H1 (cell line): ENCODE data around the gene PLCB1. TPM values are rescaled to one million over a fixed set of nuclear protein-coding genes. Genes with fewer than 3 reads are reported as not detected.

Experiments used
- CTCF ChIA-PET: fragments of 300-600 bp; sonication (Branson Sonifier 250); formaldehyde crosslinking; loops from one replicate; lab custom pipeline; 2021; ENCODE audit not compliant: partially characterized antibody; lab: Charles Lee
- POLR2A ChIA-PET: fragments of 300-600 bp; sonication (Branson Sonifier 250); formaldehyde crosslinking; loops from one replicate; lab custom pipeline; 2021; ENCODE audit warnings: inconsistent platforms; ENCODE audit not compliant: partially characterized antibody; lab: Charles Lee
- DNase-seq, 2 experiments: peaks; one replicate each; pipeline versions ENCODE4 v3.0.0 to v3.0.0-alpha.2; 2010 to 2022; ENCODE audit warnings: low spot score in 2 of 2, low read depth in 1 of 2, mixed read lengths in 1 of 2
- FAIRE-seq: peaks from 2 replicates; lab custom pipeline; 2011; peaks lifted over from hg19 to GRCh38; lab: Jason Lieb, UNC
- H2AFZ ChIP-seq: 2 replicates; pipeline ENCODE4 v1.8.1; 2012; ENCODE audit warnings: low read length, inconsistent platforms
- H2AK5ac ChIP-seq: 2 replicates; pipeline ENCODE4 v1.6.1; 2013; ENCODE audit warnings: low read depth, low read length
- H2BK120ac ChIP-seq: replicated peaks from 2 replicates; pipeline ENCODE3; 2013; ENCODE audit warnings: low read depth, low read length, inconsistent platforms
- H2BK12ac ChIP-seq: 2 replicates; pipeline ENCODE4 v1.6.1; 2013; ENCODE audit warnings: low read depth, low read length
- H2BK15ac ChIP-seq: 2 replicates; pipeline ENCODE4 v1.6.1; 2013; ENCODE audit warnings: low read length
- H2BK20ac ChIP-seq: 2 replicates; pipeline ENCODE4 v1.6.1; 2013; ENCODE audit warnings: low read length
- H2BK5ac ChIP-seq: 2 replicates; pipeline ENCODE4 v1.6.1; 2013; ENCODE audit warnings: low read depth, low read length
- H3K14ac ChIP-seq: 2 replicates; pipeline ENCODE4 v1.6.1; 2013; ENCODE audit warnings: inconsistent platforms; ENCODE audit not compliant: insufficient read length
- H3K18ac ChIP-seq: 2 replicates; pipeline ENCODE4 v1.6.1; 2013; ENCODE audit warnings: low read length; ENCODE audit errors: extremely low read depth
- H3K23ac ChIP-seq: 2 replicates; pipeline ENCODE4 v1.6.1; 2013; ENCODE audit warnings: inconsistent platforms; ENCODE audit not compliant: insufficient read length
- H3K23me2 ChIP-seq: 2 replicates; pipeline ENCODE4 v1.6.1; 2013; ENCODE audit warnings: low read depth, low read length
- H3K27ac ChIP-seq: 2 replicates; pipeline ENCODE4 v1.6.1; 2011; ENCODE audit warnings: low read depth, low read length, inconsistent platforms
- H3K27me3 ChIP-seq, 4 experiments: replicated peaks in 1 of 4; 1 replicate in 1 of 4; 2 replicates in 3 of 4; pipeline versions ENCODE4 v1.6.1 to v1.8.1; 2011 to 2013; ENCODE audit warnings: low read length in 3 of 4, mild to moderate bottlenecking in 3 of 4, inconsistent platforms in 2 of 4, mixed read lengths in 2 of 4, moderate library complexity in 1 of 4; ENCODE audit not compliant: control insufficient read depth in 3 of 4, insufficient read depth in 3 of 4; ENCODE audit errors: extremely low read depth in 1 of 4
- H3K36me3 ChIP-seq, 4 experiments: 2 replicates each; pipeline versions ENCODE4 v1.6.1 to v1.8.1; 2011 to 2013; ENCODE audit warnings: mild to moderate bottlenecking in 4 of 4, low read length in 3 of 4, moderate library complexity in 2 of 4, control low read depth in 1 of 4, inconsistent platforms in 1 of 4; ENCODE audit not compliant: insufficient read depth in 4 of 4, control insufficient read depth in 2 of 4
- H3K4ac ChIP-seq: replicated peaks from 2 replicates; pipeline ENCODE3; 2013; ENCODE audit warnings: low read length, low read depth, mixed read lengths, inconsistent platforms; ENCODE audit not compliant: insufficient read length
- H3K4me1 ChIP-seq, 4 experiments: replicated peaks in 1 of 4; 1 replicate in 1 of 4; 2 replicates in 3 of 4; pipeline versions ENCODE4 v1.6.1 to v1.8.1; 2011 to 2013; ENCODE audit warnings: low read length in 3 of 4, inconsistent platforms in 2 of 4, mixed read lengths in 1 of 4; ENCODE audit not compliant: insufficient read depth in 4 of 4, control insufficient read depth in 3 of 4
- H3K4me2 ChIP-seq, 2 experiments: 2 replicates each; pipeline versions ENCODE4 v1.6.1 to v1.8.1; 2011 to 2013; ENCODE audit warnings: low read depth in 2 of 2, low read length in 2 of 2, control low read depth in 1 of 2, inconsistent platforms in 1 of 2, mild to moderate bottlenecking in 1 of 2; ENCODE audit not compliant: insufficient read depth in 1 of 2
- H3K4me3 ChIP-seq, 4 experiments: fragments of 200-600, 300-600 bp in 1 of 4; sonication (generic), shearing (Covaris generic), sonication (Bioruptor Twin) in 1 of 4; 2 replicates each; pipeline versions ENCODE4 v1.5.1 to v1.8.1; 2011 to 2016; ENCODE audit warnings: low read length in 4 of 4, low read depth in 3 of 4, control low read depth in 2 of 4, inconsistent platforms in 2 of 4, mild to moderate bottlenecking in 2 of 4, mixed read lengths in 1 of 4, moderate library complexity in 1 of 4; ENCODE audit not compliant: insufficient read depth in 2 of 4; ENCODE audit errors: extremely low read depth in 1 of 4
- H3K56ac ChIP-seq: replicated peaks from 2 replicates; pipeline ENCODE3; 2013; ENCODE audit warnings: low read depth, mild to moderate bottlenecking, mixed read lengths, low read length, inconsistent platforms; ENCODE audit not compliant: insufficient read length
- H3K79me1 ChIP-seq: 2 replicates; pipeline ENCODE4 v1.6.1; 2013; ENCODE audit warnings: low read depth, low read length, control low read depth
- H3K79me2 ChIP-seq, 2 experiments: 2 replicates each; pipeline versions ENCODE4 v1.6.1 to v1.8.1; 2012 to 2013; ENCODE audit warnings: low read length in 2 of 2, mild to moderate bottlenecking in 2 of 2, inconsistent platforms in 1 of 2; ENCODE audit not compliant: insufficient read depth in 2 of 2, control insufficient read depth in 1 of 2
- H3K9ac ChIP-seq, 4 experiments: replicated peaks in 1 of 4; 1 replicate in 1 of 4; 2 replicates in 3 of 4; pipeline versions ENCODE4 v1.6.1 to v1.8.1; 2011 to 2013; ENCODE audit warnings: low read depth in 3 of 4, low read length in 3 of 4, control low read depth in 2 of 4, mild to moderate bottlenecking in 2 of 4, moderate library complexity in 2 of 4, inconsistent platforms in 1 of 4; ENCODE audit errors: extremely low read depth in 1 of 4
- H3K9me3 ChIP-seq, 2 experiments: 2 replicates each; pipeline versions ENCODE4 v1.6.1 to v1.8.1; 2012 to 2013; ENCODE audit warnings: mild to moderate bottlenecking in 2 of 2, moderate library complexity in 2 of 2, control low read depth in 1 of 2, inconsistent platforms in 1 of 2, low read depth in 1 of 2, low read length in 1 of 2, mixed read lengths in 1 of 2; ENCODE audit not compliant: insufficient read depth in 2 of 2
- H4K20me1 ChIP-seq, 2 experiments: replicated peaks in 1 of 2; 2 replicates each; pipeline versions ENCODE3 to v1.8.1; 2011 to 2013; ENCODE audit warnings: inconsistent platforms in 2 of 2, low read length in 2 of 2, mild to moderate bottlenecking in 1 of 2; ENCODE audit not compliant: insufficient read depth in 2 of 2, control insufficient read depth in 1 of 2
- H4K5ac ChIP-seq: 2 replicates; pipeline ENCODE4 v1.6.1; 2013; ENCODE audit warnings: low read length, low read depth, mixed read lengths, inconsistent platforms; ENCODE audit not compliant: insufficient read length
- H4K8ac ChIP-seq: 2 replicates; pipeline ENCODE4 v1.8.0; 2013; ENCODE audit warnings: mild to moderate bottlenecking, moderate library complexity, low read length, inconsistent platforms; ENCODE audit not compliant: insufficient read depth; ENCODE audit errors: extremely low read depth
- H4K91ac ChIP-seq: replicated peaks from 2 replicates; pipeline ENCODE3; 2013; ENCODE audit warnings: low read length, mixed read lengths, inconsistent platforms; ENCODE audit not compliant: insufficient read length
- CEBPB ChIP-seq: IDR thresholded peaks from 2 replicates; pipeline ENCODE4 v1.6.1; 2012; ENCODE audit warnings: low read depth, low read length
- TBP ChIP-seq: IDR thresholded peaks from 2 replicates; pipeline ENCODE4 v1.6.1; 2011; ENCODE audit warnings: low read depth, low read length, improper control_type of control experiment
- WGBS, 2 experiments: shearing (Covaris generic) in 1 of 2; methylation state at CpG; one replicate each; pipeline versions ENCODE4 v1.1.6 to v1.1.7; 2013 to 2015; ENCODE audit warnings: low lambda C conversion rate in 2 of 2, mixed read lengths in 2 of 2, inconsistent platforms in 1 of 2, low coverage in 1 of 2, missing lambda C conversion rate in 1 of 2; ENCODE audit not compliant: insufficient replicate concordance in 2 of 2, insufficient coverage in 1 of 2, insufficient read length in 1 of 2; ENCODE audit errors: extremely low coverage in 1 of 2, missing lambda C conversion rate in 1 of 2; 5-methylcytosine and 5-hydroxymethylcytosine counted together
- polyA plus RNA-seq, 7 experiments: library from polyadenylated mRNA; depleted of rRNA in 3 of 7; stranded (reverse) in 5 of 7; unstranded in 2 of 7; fragments of >200 nt in 5 of 7; fragments of 200-250 nt in 2 of 7; gene quantifications; 1 replicate in 5 of 7; 2 replicates in 1 of 7; 4 replicates in 1 of 7; pipeline versions ENCODE4 v1.2.1 to v1.2.3, GENCODE V29; 2011 to 2013; ENCODE audit warnings: missing spikeins in 2 of 7, mixed read lengths in 2 of 7
- total RNA-seq: library from RNA; stranded (reverse); fragmentation: NEBNext Ultra II Directional; extraction: Animal tissue kit (Norgen Biotek cat#: 25700); gene quantifications from 2 replicates; pipeline ENCODE4 v1.2.1, GENCODE V29; 2021
- TF ChIP-seq, protein P1 (sequence below): IDR thresholded peaks from 2 replicates; pipeline ENCODE4 v1.6.1; 2012; ENCODE audit warnings: low read length, inconsistent platforms

The PLCB1 gene
- total and polyA plus RNA-seq, 2 of the 8 experiments (the other 6 are each of a cell fraction or from before 2014, with no cell fraction given) = 2.6 to 9.1 TPM

DNA sequence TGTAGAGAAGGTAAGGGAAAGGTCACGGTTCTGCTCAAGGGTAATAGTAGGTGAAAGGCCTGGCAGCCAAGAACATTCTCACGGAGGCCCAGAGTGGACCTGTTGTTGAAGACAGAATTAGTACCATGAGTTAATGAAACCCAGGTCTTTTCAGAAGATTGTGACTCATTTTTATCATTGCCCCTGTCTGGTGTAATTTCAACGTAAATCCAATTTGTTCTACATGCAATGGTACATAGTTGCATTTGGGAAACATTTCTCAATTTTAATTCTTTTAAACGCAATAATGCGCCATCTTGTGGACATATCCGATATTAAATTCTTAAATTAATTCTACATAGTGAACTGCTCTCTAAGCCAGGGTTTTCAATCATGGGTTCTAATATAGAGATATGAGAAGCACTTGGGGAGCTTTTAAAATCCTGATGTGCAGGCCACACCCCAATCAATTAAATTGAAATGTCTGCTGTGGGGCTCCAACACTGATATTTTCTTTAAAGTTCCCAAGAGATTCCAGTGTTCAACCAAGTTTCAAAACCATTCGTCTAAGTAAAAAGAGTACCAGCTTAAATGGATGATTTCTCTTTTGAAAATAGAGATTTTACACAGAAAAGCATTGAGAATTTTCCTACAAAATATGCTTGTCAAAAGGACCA lies 257.4 kb downstream of the PLCB1 start:
- Histone ChIP-seq H4K91ac (no peak overlapping the region), H3K23me2 (no peaks in the 10 kb centered on the region), H3K56ac (no peak overlapping the region), H2BK5ac (no peak overlapping the region), H3K9me3 (no peaks in the 10 kb centered on the region), H4K20me1 (no peaks in the 10 kb centered on the region), H2AK5ac (no peak overlapping the region), H3K23ac (no peak overlapping the region), H3K18ac (no peak overlapping the region), H2AFZ (no peak overlapping the region), H3K27me3 (no peaks in the 10 kb centered on the region), H3K36me3 (no peaks in the 10 kb centered on the region), H2BK20ac (no peak overlapping the region), H3K4me2 (no peak overlapping the region), H2BK12ac (no peak overlapping the region), H4K5ac (no peak overlapping the region), H3K4ac (no peak overlapping the region), H3K14ac (no peak overlapping the region), H3K79me1 (no peaks in the 10 kb centered on the region), H2BK120ac (no peak overlapping the region), H3K4me3 (no peak overlapping the region), H4K8ac (no peak overlapping the region), H3K9ac (no peak overlapping the region), H3K79me2 (no peaks in the 10 kb centered on the region), H2BK15ac (no peak overlapping the region), H3K27ac (no peak overlapping the region), H3K4me1 (peaks cover 0 to 6% (median 2%) of the 10 kb centered on the region in 4 experiments; a peak in 4 of 7 replicates)
- FAIRE-seq (no peak), DNase-seq (no peak)
- ChIA-PET POLR2A (no interaction called here), CTCF (interaction anchor here (0.7 to 6.1 kb wide), 23 partner anchors 9 to 492 kb away, joined by 3 to 36 read pairs (median 4); partner anchors contain the start of gene PLCB1)
- 51% methylated on average over 7 of the region's 7 CpGs; no CpG with 5 or more reads in 1 of the 2 experiments for WGBS, 2 experiments
- no peak for TF ChIP-seq TBP
- TF ChIP-seq, protein P1, sequence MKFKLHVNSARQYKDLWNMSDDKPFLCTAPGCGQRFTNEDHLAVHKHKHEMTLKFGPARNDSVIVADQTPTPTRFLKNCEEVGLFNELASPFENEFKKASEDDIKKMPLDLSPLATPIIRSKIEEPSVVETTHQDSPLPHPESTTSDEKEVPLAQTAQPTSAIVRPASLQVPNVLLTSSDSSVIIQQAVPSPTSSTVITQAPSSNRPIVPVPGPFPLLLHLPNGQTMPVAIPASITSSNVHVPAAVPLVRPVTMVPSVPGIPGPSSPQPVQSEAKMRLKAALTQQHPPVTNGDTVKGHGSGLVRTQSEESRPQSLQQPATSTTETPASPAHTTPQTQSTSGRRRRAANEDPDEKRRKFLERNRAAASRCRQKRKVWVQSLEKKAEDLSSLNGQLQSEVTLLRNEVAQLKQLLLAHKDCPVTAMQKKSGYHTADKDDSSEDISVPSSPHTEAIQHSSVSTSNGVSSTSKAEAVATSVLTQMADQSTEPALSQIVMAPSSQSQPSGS = no peak
- TF ChIP-seq CEBPB = no peak
